GM08714 (cell line): Measurements from ENCODE around the gene ADSS1.

Source experiments
- H3K4me3 ChIP-seq: fragments of 200-500 bp; sonication (Bioruptor generic); 2 replicates; pipeline ENCODE4 v1.5.1; 2014; ENCODE audit warnings: mild to moderate bottlenecking, low read length, inconsistent platforms
- ZNF274 ChIP-seq: IDR thresholded peaks from 2 replicates; pipeline ENCODE4 v1.6.1; 2012; ENCODE audit warnings: mild to moderate bottlenecking, low read depth, low read length

Gene ADSS1

GRCh38 chr14:104691546-104692260 is 32.3 kb upstream of the ADSS1 start:
- no peak for TF ChIP-seq ZNF274
- H3K4me3 ChIP-seq, result no peak overlapping the region

DNA sequence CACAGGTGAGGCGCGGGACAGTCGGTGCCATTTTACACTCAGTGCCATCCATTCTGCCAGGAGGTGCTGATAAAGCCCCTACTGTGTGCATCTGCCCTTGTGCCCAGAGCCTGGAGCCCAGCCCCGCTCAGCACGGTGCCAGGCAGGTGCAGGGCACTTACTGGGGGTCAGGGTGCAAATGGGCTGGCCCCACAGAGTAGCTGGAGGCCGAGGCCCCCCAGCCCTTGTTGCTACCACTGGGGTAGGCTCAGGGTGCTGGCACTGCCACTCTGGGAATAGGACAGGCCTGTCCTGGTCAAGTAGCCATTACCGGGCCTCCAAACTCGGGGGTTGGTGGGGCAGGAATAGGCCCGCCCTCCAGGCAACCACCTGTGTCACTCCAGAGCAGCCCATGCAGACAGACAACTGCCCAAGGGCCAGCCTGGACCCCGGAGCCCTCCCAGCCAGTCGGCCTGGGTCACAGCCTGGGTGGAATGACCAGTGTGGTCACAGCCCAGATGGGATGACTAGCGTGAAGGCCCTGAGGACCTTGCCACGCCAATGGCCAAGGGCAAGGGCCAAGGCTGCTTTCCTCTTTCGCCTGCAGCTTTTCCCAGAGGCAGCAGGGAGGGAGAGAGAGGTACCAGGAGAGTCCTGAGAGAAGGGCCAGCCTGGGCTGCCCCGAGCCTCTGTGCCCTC is 31.6 kb upstream of the ADSS1 start:
- TF ChIP-seq ZNF274, result no peak

DNA sequence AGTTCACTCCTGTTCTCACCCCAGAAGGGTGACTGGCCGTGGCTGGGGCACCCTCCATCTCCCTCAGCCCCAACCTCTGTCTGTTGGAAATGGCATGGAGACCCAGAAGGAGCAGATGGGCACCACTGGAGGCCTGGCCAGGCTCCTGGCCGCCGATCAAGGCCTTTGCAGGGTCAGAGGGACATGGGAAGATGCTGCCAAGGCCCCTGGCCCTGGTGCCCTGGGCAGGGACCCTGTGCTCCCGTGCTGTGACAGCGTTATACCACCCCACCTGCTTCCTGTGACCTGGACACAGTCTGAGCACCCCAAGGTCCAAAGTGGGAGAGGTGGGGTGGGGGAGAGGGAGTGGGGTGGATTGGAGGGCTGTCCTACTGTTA is 31.1 kb upstream of the ADSS1 start:
- TF ChIP-seq ZNF274, result no peak
- H3K4me3 ChIP-seq, result no peak overlapping the region

More for the DNA sequence above, 31.6 kb upstream of the ADSS1 start:
- no peak overlapping the region for H3K4me3 ChIP-seq

- H3K4me3 ChIP-seq, result no peak overlapping the region
- no peak for TF ChIP-seq ZNF274
Observed at GRCh38 chr14:104693482-104694431, 30.3 kb upstream of the ADSS1 start.

- no peak overlapping the region for H3K4me3 ChIP-seq
- TF ChIP-seq ZNF274, result no peak
Observed at GRCh38 chr14:104694475-104694950, 29.5 kb upstream of the ADSS1 start.

DNA sequence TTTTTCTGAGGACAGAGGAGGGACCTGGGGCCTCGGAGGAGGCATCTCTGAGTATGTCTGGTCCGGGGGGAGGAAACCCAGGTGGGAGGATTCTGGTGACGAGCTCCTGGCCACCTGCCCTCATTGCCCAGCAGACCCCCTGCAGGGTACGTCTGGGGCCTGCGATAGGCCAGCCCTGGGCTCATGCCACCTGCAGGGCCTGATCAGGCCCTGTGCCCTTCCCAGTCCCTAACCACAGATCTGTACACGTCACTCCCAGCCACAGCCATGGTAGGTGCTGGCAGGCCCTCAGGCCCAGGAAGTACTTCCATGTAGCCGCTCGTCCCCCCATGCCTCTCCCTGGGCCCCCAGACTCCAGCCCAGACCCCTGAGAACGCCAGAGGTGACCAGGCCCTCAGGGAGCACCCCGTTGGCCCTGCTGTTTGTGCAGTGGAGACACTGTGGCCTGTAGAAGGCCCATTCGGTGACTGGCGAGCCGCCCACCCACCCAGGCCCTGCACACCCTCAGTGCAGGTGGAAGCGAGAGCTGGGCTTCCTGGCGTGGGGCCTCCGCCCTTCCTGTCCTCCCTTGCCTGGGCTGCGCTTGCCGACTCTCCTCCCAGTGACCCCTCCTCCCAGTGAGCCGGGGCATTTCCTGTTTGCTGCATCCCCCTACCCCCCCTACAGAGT is 28.9 kb upstream of the ADSS1 start:
- TF ChIP-seq ZNF274, result no peak

GRCh38 chr14:104695660-104696000 is 28.4 kb upstream of the ADSS1 start:
- no peak for TF ChIP-seq ZNF274
- no peak overlapping the region for H3K4me3 ChIP-seq

More for the DNA sequence above, 28.9 kb upstream of the ADSS1 start:
- no peak overlapping the region for H3K4me3 ChIP-seq

DNA sequence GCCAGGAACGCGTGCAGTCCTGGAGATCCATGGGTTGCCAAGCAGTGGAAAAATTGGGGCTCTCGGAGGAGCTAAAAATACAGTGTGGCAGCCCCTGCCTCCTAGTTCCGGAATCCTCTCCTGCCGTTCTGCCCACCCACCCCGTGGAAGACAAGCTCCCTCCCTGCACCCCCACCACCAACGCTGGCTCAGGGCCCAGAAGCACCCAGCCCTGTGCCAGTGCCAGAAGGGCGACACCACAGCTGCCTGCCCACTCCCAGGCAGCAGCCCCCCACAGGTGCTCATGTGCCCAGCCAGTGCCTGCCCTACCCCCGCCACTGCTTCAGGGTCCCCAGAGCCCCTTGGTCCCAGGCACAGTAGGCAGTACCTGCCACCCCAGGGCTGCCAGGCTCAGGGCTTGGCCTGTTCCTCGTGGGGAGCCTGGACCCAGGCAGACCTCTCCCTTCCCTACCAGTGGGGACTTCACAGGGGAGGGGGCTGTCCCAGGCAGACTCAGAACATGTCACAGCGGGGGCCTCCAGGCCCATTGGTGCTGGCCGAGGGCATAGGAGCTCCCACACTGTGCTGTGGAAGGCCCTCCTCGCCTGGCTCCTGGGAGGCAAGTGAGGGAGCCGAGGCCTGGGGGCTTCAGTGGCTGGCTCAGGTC is 27.2 kb upstream of the ADSS1 start:
- H3K4me3 ChIP-seq, result no peak overlapping the region
- TF ChIP-seq ZNF274, result no peak

- H3K4me3 ChIP-seq, result no peak overlapping the region
- no peak for TF ChIP-seq ZNF274
Observed at GRCh38 chr14:104697317-104697703, 26.7 kb upstream of the ADSS1 start.

DNA sequence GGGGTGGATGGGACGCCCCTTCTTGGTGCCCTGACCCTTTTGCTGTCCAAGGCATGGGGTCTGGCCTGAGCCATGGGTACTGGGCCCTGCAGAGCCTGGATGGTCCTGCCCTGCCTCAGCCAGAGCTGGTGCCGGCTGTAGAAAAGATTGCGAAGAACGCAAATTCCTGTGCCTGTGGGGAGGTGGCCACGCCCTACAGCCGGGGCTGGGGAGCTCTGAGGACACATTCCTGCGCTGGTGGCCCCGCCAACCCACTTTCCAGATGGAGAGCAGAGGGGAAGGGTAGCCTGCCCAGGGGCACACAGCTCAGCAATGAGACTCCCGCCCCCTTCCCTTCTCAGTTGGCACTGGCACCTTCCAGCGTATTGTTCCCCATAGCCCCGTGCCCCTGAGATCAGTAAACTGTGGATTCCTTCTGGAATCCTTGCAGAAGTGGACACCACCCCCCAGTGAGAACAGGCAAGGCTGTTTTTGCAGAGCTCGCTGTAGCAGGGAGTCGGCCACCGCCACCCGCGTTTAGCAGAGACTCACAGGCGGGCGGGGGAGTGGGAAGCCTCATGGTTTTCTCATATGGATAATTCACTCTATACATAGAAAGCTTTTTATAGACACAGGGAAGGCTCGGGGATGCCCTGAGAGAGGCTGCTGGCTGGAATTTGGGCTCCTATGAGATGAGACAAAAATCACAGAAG is 26.0 kb upstream of the ADSS1 start:
- no peak for TF ChIP-seq ZNF274
- H3K4me3 ChIP-seq, result no peak overlapping the region

GRCh38 chr14:104698688-104699425 is 25.2 kb upstream of the ADSS1 start:
- no peak overlapping the region for H3K4me3 ChIP-seq
- no peak for TF ChIP-seq ZNF274

DNA sequence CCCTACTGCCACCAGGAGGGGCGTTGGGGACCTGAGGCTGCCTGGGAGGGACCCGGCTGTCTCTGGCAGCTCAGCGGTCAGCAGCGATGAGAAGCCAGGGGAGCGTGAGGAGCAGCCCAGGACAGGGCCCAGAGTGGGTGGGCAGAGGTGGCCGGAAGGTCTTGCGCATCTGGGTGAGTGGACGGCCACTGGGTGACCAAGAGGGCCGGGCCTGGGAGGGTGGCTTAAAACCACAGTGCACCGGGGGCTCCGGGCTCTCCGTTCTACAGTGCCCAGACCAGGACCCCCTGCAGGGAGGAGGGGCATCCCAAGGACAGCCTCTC is 24.6 kb upstream of the ADSS1 start:
- no peak for TF ChIP-seq ZNF274
- no peak overlapping the region for H3K4me3 ChIP-seq
